Measurements from ENCODE around the gene PIN4. TPM values are rescaled to one million over a fixed set of nuclear protein-coding genes. Genes with fewer than 3 reads are reported as not detected.
"Not testable (repeated sequence)": the region's sequence is repeated elsewhere in the genome, so short reads cannot be mapped to it uniquely, and the experiment has no call there.

The PIN4 gene
- total RNA-seq, 1 donor from 2014 or later, result 3.6 TPM

- H3K4me3 ChIP-seq, result no peak overlapping the region
- no peaks in the 10 kb centered on the region for H3K4me1 ChIP-seq
- H3K36me3 ChIP-seq, result no peaks in the 10 kb centered on the region
- TF ChIP-seq, protein P1, sequence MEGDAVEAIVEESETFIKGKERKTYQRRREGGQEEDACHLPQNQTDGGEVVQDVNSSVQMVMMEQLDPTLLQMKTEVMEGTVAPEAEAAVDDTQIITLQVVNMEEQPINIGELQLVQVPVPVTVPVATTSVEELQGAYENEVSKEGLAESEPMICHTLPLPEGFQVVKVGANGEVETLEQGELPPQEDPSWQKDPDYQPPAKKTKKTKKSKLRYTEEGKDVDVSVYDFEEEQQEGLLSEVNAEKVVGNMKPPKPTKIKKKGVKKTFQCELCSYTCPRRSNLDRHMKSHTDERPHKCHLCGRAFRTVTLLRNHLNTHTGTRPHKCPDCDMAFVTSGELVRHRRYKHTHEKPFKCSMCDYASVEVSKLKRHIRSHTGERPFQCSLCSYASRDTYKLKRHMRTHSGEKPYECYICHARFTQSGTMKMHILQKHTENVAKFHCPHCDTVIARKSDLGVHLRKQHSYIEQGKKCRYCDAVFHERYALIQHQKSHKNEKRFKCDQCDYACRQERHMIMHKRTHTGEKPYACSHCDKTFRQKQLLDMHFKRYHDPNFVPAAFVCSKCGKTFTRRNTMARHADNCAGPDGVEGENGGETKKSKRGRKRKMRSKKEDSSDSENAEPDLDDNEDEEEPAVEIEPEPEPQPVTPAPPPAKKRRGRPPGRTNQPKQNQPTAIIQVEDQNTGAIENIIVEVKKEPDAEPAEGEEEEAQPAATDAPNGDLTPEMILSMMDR (IDR thresholded peaks at IDR 0.05), result no peak
- no peak overlapping the region for H3K27ac ChIP-seq
- H3K27me3 ChIP-seq, result no peaks in the 10 kb centered on the region
- DNase-seq (ENCODE audit: low spot score in 2 of 2), result no peak
- intact Hi-C loops (cut with DNase I), result no loop called here
- no peaks in the 10 kb centered on the region for H3K9me3 ChIP-seq
These were observed 35.4 kb downstream of the PIN4 start for GRCh38 chrX:72216973-72217372.

GRCh38 chrX:72220375-72220774, 38.8 kb downstream of the PIN4 start:
- H3K27me3 ChIP-seq; H3K4me3 ChIP-seq; H3K9me3 ChIP-seq; intact Hi-C loops (cut with DNase I); H3K4me1 ChIP-seq; H3K36me3 ChIP-seq; DNase-seq (ENCODE audit: low spot score in 2 of 2); H3K27ac ChIP-seq: not testable (repeated sequence)

- intact Hi-C loops (cut with DNase I), result no loop called here
- TF ChIP-seq, protein P1 (IDR thresholded peaks at IDR 0.05), result no peak
- H3K4me1 ChIP-seq, result no peaks in the 10 kb centered on the region
- DNase-seq (ENCODE audit: low spot score in 2 of 2), result no peak
- H3K36me3 ChIP-seq, result no peaks in the 10 kb centered on the region
- no peak overlapping the region for H3K27ac ChIP-seq
- H3K9me3 ChIP-seq, result peaks cover 5 to 13% of the 10 kb centered on the region in 2 donors
- no peaks in the 10 kb centered on the region for H3K27me3 ChIP-seq
- no peak overlapping the region for H3K4me3 ChIP-seq
These were observed 48.7 kb downstream of the PIN4 start for GRCh38 chrX:72230290-72230689.

- H3K4me3 ChIP-seq, result no peak overlapping the region
These were observed 55.3 kb downstream of the PIN4 start for GRCh38 chrX:72236841-72237240.

GRCh38 chrX:72238183-72238582, 56.6 kb downstream of the PIN4 start:
- Histone ChIP-seq H3K9me3 (no peaks in the 10 kb centered on the region), H3K27me3 (no peaks in the 10 kb centered on the region), H3K27ac (no peak overlapping the region), H3K4me3 (peak overlapping the region in 1 of 2 donors; percentile 10), H3K36me3 (no peaks in the 10 kb centered on the region), H3K4me1 (no peaks in the 10 kb centered on the region)
- intact Hi-C loops (cut with DNase I), result no loop called here
- DNase-seq (ENCODE audit: low spot score in 2 of 2), result no peak
- TF ChIP-seq, protein P1 (IDR thresholded peaks at IDR 0.05), result no peak

More at GRCh38 chrX:72236841-72237240, 55.3 kb downstream of the PIN4 start:
- TF ChIP-seq, protein P1 (IDR thresholded peaks at IDR 0.05), result no peak
- no peaks in the 10 kb centered on the region for H3K27me3 ChIP-seq
- H3K27ac ChIP-seq, result no peak overlapping the region
- intact Hi-C loops (cut with DNase I), result no loop called here
- H3K4me1 ChIP-seq, result no peaks in the 10 kb centered on the region
- H3K9me3 ChIP-seq, result no peaks in the 10 kb centered on the region
- no peak for DNase-seq (ENCODE audit: low spot score in 2 of 2)
- no peaks in the 10 kb centered on the region for H3K36me3 ChIP-seq

- no peaks in the 10 kb centered on the region for H3K9me3 ChIP-seq
- peak; percentile 21 to 88 for DNase-seq (ENCODE audit: low spot score in 2 of 2)
- no peaks in the 10 kb centered on the region for H3K4me1 ChIP-seq
- no peaks in the 10 kb centered on the region for H3K36me3 ChIP-seq
- intact Hi-C loops (cut with DNase I), result no loop called here
- TF ChIP-seq, protein P1 (IDR thresholded peaks at IDR 0.05), result no peak
- H3K4me3 ChIP-seq, result peak within 1 kb of the TSS; percentile 10 to 40
- no peaks in the 10 kb centered on the region for H3K27me3 ChIP-seq
- H3K27ac ChIP-seq, result peak within 1 kb of the TSS in 1 of 2 donors; percentile 23
These were observed 57.3 kb downstream of the PIN4 start, which contains the start of gene ERCC6L for GRCh38 chrX:72238721-72239475. ERCC6L (minus strand) TSS chrX:72239027; CDS start chrX:72238911, 116 bp downstream.
